PC-3 (cell line): Measurements from ENCODE around the gene CDRT4. TPM values are rescaled to one million over a fixed set of nuclear protein-coding genes. Genes with fewer than 3 reads are reported as not detected.

Source experiments
- ATAC-seq: fragments of 200-7000 bp; cut with Tn5 transposase; 2 replicates; pipeline ENCODE4 v1.9.1; 2020; ENCODE audit warnings: mild to moderate bottlenecking, moderate library complexity
- BruUV-seq: library from RNA; stranded (reverse); fragments of 400-500 nt; replicated peaks from 2 replicates; lab custom pipeline; 2021; lab: Mats Ljungman, UMichigan
- CTCF ChIA-PET: fragments of 300-600 bp; sonication (Branson Sonifier 250); formaldehyde crosslinking; loops from one replicate; lab custom pipeline; 2022; ENCODE audit warnings: antibody characterized with exemption; lab: Charles Lee
- POLR2A ChIA-PET: fragments of 300-600 bp; sonication (Branson Sonifier 250); formaldehyde crosslinking; loops from one replicate; lab custom pipeline; 2022; ENCODE audit warnings: antibody characterized with exemption; ENCODE audit not compliant: unreplicated experiment; lab: Charles Lee
- DNase-seq: peaks from one replicate; pipeline ENCODE4 v3.0.0-alpha.2; 2015
- H2AFZ ChIP-seq: fragments of 300-600 bp; sonication (generic); 2 replicates; pipeline ENCODE4 v1.6.0; 2016; ENCODE audit warnings: antibody characterized with exemption, low read length
- H3F3A ChIP-seq: fragments of 300-600 bp; sonication (generic); one replicate; pipeline ENCODE4 v1.6.0; 2017; ENCODE audit warnings: antibody characterized with exemption, low read length, control low read depth, mild to moderate bottlenecking; ENCODE audit not compliant: unreplicated experiment
- H3K27ac ChIP-seq: fragments of 300-600 bp; sonication (generic); 2 replicates; pipeline ENCODE4 v1.5.1; 2016; ENCODE audit warnings: mild to moderate bottlenecking, low read length
- H3K27me3 ChIP-seq: fragments of 300-600 bp; sonication (generic); 2 replicates; pipeline ENCODE4 v1.6.1; 2016; ENCODE audit warnings: low read length, mixed read lengths
- H3K36me3 ChIP-seq: fragments of 300-600 bp; sonication (generic); 2 replicates; pipeline ENCODE4 v1.6.1; 2016; ENCODE audit warnings: low read depth, mixed run types, low read length, mixed read lengths
- H3K4me1 ChIP-seq: fragments of 300-600 bp; sonication (generic); 2 replicates; pipeline ENCODE4 v1.5.1; 2016; ENCODE audit warnings: low read length; ENCODE audit not compliant: insufficient read depth
- H3K4me2 ChIP-seq: fragments of 300-600 bp; sonication (generic); 2 replicates; pipeline ENCODE4 v1.6.0; 2016; ENCODE audit warnings: low read length
- H3K4me3 ChIP-seq: fragments of 300-600 bp; sonication (generic); 2 replicates; pipeline ENCODE4 v1.5.1; 2016; ENCODE audit warnings: mild to moderate bottlenecking, low read length, mixed read lengths
- H3K79me2 ChIP-seq: fragments of 300-600 bp; sonication (generic); 2 replicates; pipeline ENCODE4 v1.6.1; 2017; ENCODE audit warnings: low read length, mixed read lengths
- H3K9ac ChIP-seq: fragments of 300-600 bp; sonication (generic); 2 replicates; pipeline ENCODE4 v1.6.0; 2016; ENCODE audit warnings: mild to moderate bottlenecking, low read length
- H3K9me2 ChIP-seq: fragments of 300-600 bp; sonication (generic); replicated peaks from 2 replicates; pipeline ENCODE4 v1.6.1; 2016; ENCODE audit warnings: mixed run types, low read length, mixed read lengths
- H3K9me3 ChIP-seq: fragments of 300-600 bp; sonication (generic); 2 replicates; pipeline ENCODE4 v1.6.1; 2016; ENCODE audit warnings: low read length, mixed read lengths
- H4K20me1 ChIP-seq: fragments of 300-600 bp; sonication (generic); 2 replicates; pipeline ENCODE4 v1.6.1; 2016; ENCODE audit warnings: low read length, mixed read lengths
- CTCF ChIP-seq: fragments of 300-600 bp; sonication (generic); conservative IDR thresholded peaks from 2 replicates; pipeline ENCODE4 v1.5.1; 2017; ENCODE audit warnings: antibody characterized with exemption, low read depth, mild to moderate bottlenecking, low read length
- EZH2 ChIP-seq: fragments of 300-600 bp; sonication (generic); IDR thresholded peaks from one replicate; pipeline ENCODE4 v1.6.1; 2017; ENCODE audit warnings: antibody characterized with exemption, mild to moderate bottlenecking, low read length; ENCODE audit not compliant: unreplicated experiment
- EZH2phosphoT487 ChIP-seq: fragments of 300-600 bp; sonication (generic); IDR thresholded peaks from 2 replicates; pipeline ENCODE4 v1.6.1; 2018; ENCODE audit warnings: mild to moderate bottlenecking, antibody characterized with exemption, low read length, borderline replicate concordance
- intact Hi-C: fragments of 100-400 bp; cut with micrococcal nuclease; formaldehyde crosslinking; loops from 2 replicates; pipeline ENCODE4 v1.9.0; 2023
- total RNA-seq: library from RNA; depleted of rRNA; stranded (reverse); fragments of >200 nt; gene quantifications from 2 replicates; pipeline ENCODE4 v1.2.3, GENCODE V29; 2014

CDRT4 gene
- total RNA-seq, 1 experiment from 2014 or later = 5.0 TPM

DNA sequence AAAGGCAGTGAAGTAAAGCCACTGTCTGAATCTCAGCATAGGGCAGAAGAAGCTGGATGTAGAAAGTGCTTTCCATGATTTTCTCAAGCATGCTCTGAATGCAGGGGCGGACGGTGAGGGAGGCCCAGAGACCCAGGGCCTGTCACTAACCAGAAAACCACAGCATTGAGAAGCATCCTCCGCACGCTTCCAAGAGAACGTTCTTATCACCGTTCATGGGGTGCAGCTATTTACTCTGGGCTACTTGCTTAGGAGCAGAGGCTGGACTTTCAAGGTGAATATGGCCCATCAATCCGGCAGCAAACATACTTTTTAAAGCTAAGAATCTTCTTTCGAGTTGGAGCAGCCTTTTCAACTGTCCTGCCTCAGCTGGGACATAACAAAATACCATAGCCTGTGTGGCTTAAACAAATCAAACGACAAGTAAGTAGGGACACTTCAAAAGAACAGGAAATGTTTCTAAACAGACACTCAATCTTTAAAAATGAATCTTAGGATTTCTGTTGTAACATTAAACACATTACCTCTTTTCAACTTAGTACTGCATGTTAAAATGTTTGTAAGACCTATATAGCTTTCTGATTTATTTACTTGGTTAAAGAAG is 46.5 kb upstream of the CDRT4 start:
- no peaks in the 10 kb centered on the region for H3K9me2 ChIP-seq
- H4K20me1 ChIP-seq = no peaks in the 10 kb centered on the region
- H3K4me3 ChIP-seq = no peak overlapping the region
- no peak overlapping the region for H3K27ac ChIP-seq
- intact Hi-C loops = no loop called here
- DNase-seq = no peak
- H3K27me3 ChIP-seq = no peaks in the 10 kb centered on the region
- no TSS peak for BruUV-seq
- H3K4me1 ChIP-seq = peaks cover 10% of the 10 kb centered on the region
- CTCF ChIA-PET = no interaction called here
- H3K9ac ChIP-seq = no peak overlapping the region
- no peak for ATAC-seq
- POLR2A ChIA-PET = no interaction called here
- no peak overlapping the region for H3K4me2 ChIP-seq
- TF ChIP-seq EZH2 (no peak), EZH2phosphoT487 (no peak)
- no peaks in the 10 kb centered on the region for H3K9me3 ChIP-seq
- no peak overlapping the region for H2AFZ ChIP-seq
- peaks cover 28% of the 10 kb centered on the region for H3K36me3 ChIP-seq
- H3K79me2 ChIP-seq = no peaks in the 10 kb centered on the region
- no peaks in the 10 kb centered on the region for H3F3A ChIP-seq

- CTCF ChIA-PET = no interaction called here
- Histone ChIP-seq H3K4me3 (no peak overlapping the region), H3K79me2 (no peaks in the 10 kb centered on the region), H3K27ac (no peak overlapping the region), H4K20me1 (no peaks in the 10 kb centered on the region), H3K36me3 (peaks cover 28% of the 10 kb centered on the region), H3K4me1 (peaks cover 10% of the 10 kb centered on the region), H3K9me2 (no peaks in the 10 kb centered on the region), H3K27me3 (no peaks in the 10 kb centered on the region), H2AFZ (no peak overlapping the region), H3K9me3 (no peaks in the 10 kb centered on the region), H3K9ac (no peak overlapping the region), H3F3A (no peaks in the 10 kb centered on the region), H3K4me2 (no peak overlapping the region)
- TF ChIP-seq CTCF = no peak
- TF ChIP-seq EZH2phosphoT487 = no peak
- no peak for TF ChIP-seq EZH2
- DNase-seq (no peak), ATAC-seq (no peak)
- intact Hi-C loops = no loop called here
- BruUV-seq = no TSS peak
- POLR2A ChIA-PET = no interaction called here
Observed at GRCh38 chr17:15513058-15513791, 45.8 kb upstream of the CDRT4 start.

DNA sequence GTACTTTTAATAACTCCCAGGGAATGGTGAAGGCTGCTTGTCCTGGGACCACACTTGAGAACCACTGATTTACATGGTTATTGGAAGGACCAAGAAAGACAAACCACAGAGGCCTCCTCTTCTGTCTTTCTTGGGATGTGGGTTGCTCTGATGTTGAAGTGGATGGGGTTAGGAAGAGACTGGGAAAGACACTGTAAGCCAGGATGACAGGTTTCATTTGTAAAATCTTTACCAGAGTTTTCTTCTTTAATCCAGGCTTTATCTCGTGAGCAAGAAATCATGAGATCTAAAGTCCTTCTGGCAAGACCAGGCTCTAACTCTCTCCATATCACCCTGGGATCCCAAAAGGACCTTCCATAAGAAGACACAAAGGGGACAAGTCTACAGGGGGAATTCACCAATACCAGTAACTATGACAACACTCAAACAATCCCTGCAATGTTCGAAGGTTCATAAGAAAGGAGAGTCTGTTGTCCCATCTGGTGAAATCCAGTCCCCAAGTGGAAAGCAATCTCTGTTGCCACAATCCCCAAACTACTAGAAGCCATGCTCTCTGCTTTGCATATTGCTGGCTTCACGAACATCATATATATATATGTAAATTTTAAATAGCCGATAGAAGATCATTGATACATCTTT is 44.8 kb upstream of the CDRT4 start:
- CTCF ChIA-PET = no interaction called here
- BruUV-seq = no TSS peak

More for the DNA sequence above, 44.8 kb upstream of the CDRT4 start:
- POLR2A ChIA-PET = no interaction called here
- H3K4me2 ChIP-seq = no peak overlapping the region
- H3F3A ChIP-seq = no peaks in the 10 kb centered on the region
- H3K27me3 ChIP-seq = no peaks in the 10 kb centered on the region
- no peaks in the 10 kb centered on the region for H3K9me3 ChIP-seq
- no peak overlapping the region for H2AFZ ChIP-seq
- no peak overlapping the region for H3K9ac ChIP-seq
- no peaks in the 10 kb centered on the region for H3K79me2 ChIP-seq
- ATAC-seq (no peak), DNase-seq (no peak)
- H3K9me2 ChIP-seq = no peaks in the 10 kb centered on the region
- TF ChIP-seq EZH2phosphoT487 (no peak), EZH2 (no peak), CTCF (no peak)
- H3K4me1 ChIP-seq = peaks cover 10% of the 10 kb centered on the region
- no peak overlapping the region for H3K4me3 ChIP-seq
- no peaks in the 10 kb centered on the region for H4K20me1 ChIP-seq
- peaks cover 28% of the 10 kb centered on the region for H3K36me3 ChIP-seq
- H3K27ac ChIP-seq = no peak overlapping the region
- intact Hi-C loops = no loop called here
